ENCODE results near the gene AIMP1.

Gene AIMP1

GRCh38 chr4:106315968-106316772 is at the start of gene AIMP1, which contains the start of gene TBCK:
AIMP1 (plus strand) TSS chr4:106316550; CDS start chr4:106325010, 8,460 bp downstream.
TBCK (minus strand) TSS chr4:106316209; CDS start chr4:106308960, 7,249 bp downstream.
- peak; percentile 90 for DNase-seq

- DNase-seq, result no peak
Measured at GRCh38 chr4:106268786-106269185, 47.6 kb upstream of the AIMP1 start.

GRCh38 chr4:106269711-106270110 is 46.6 kb upstream of the AIMP1 start:
- DNase-seq, result no peak

- DNase-seq, result no peak
Measured at GRCh38 chr4:106270736-106271135, 45.6 kb upstream of the AIMP1 start.

- DNase-seq, result no peak
Measured at GRCh38 chr4:106273831-106274230, 42.5 kb upstream of the AIMP1 start.

- no peak for DNase-seq
Measured at GRCh38 chr4:106277140-106277675, 39.1 kb upstream of the AIMP1 start.

GRCh38 chr4:106284227-106284626 is 32.1 kb upstream of the AIMP1 start:
- no peak for DNase-seq

GRCh38 chr4:106286611-106287010 is 29.7 kb upstream of the AIMP1 start:
- no peak for DNase-seq

- DNase-seq, result peak; percentile 94
Measured at GRCh38 chr4:106287353-106287969, 28.9 kb upstream of the AIMP1 start.

- DNase-seq, result no peak
Measured at GRCh38 chr4:106289737-106290136, 26.6 kb upstream of the AIMP1 start.

- no peak for DNase-seq
Measured at GRCh38 chr4:106291678-106292077, 24.7 kb upstream of the AIMP1 start.

GRCh38 chr4:106294062-106294461 is 22.3 kb upstream of the AIMP1 start:
- DNase-seq, result no peak

- no peak for DNase-seq
Measured at GRCh38 chr4:106297245-106298035, 18.9 kb upstream of the AIMP1 start.

GRCh38 chr4:106299977-106300376 is 16.4 kb upstream of the AIMP1 start:
- no peak for DNase-seq

- no peak for DNase-seq
Measured at GRCh38 chr4:106301393-106302061, 14.8 kb upstream of the AIMP1 start.

- no peak for DNase-seq
Measured at GRCh38 chr4:106302062-106302438, 14.3 kb upstream of the AIMP1 start.

GRCh38 chr4:106303548-106304281 is 12.6 kb upstream of the AIMP1 start:
- DNase-seq, result no peak

- no peak for DNase-seq
Measured at GRCh38 chr4:106304632-106305031, 11.7 kb upstream of the AIMP1 start.

- no peak for DNase-seq
Measured at GRCh38 chr4:106305435-106306055, 10.8 kb upstream of the AIMP1 start.

- DNase-seq, result no peak
Measured at GRCh38 chr4:106306561-106306960, 9.8 kb upstream of the AIMP1 start.

- no peak for DNase-seq
Measured at GRCh38 chr4:106312377-106312776, 4.0 kb upstream of the AIMP1 start.

Measured in kidney glomerular epithelial cell (primary cell).